Prostate gland (tissue), 2 donors: Measurements from ENCODE around the gene EGLN3.

Experiments used
- CTCF ChIP-seq, 4 experiments: fragments of 200-600 bp in 2 of 4; fragments of 450-650 bp in 2 of 4; sonication (generic) in 2 of 4; IDR thresholded peaks; 1 replicate in 3 of 4; 2 replicates in 1 of 4; pipeline ENCODE4 v1.5.1; 2016 to 2019; ENCODE audit warnings: antibody characterized with exemption in 4 of 4, mild to moderate bottlenecking in 2 of 4, moderate library complexity in 2 of 4
- POLR2AphosphoS5 ChIP-seq: sonication (generic); formaldehyde crosslinking; IDR thresholded peaks from one replicate; pipeline ENCODE4 v1.6.1; 2017; ENCODE audit warnings: antibody characterized with exemption

GRCh38 chr14:33987565-33988080, 36.7 kb upstream of the EGLN3 start:
- TF ChIP-seq CTCF (IDR thresholded peaks at IDR 0.05) (no peak), POLR2AphosphoS5 (no peak)
